Endothelial cell of umbilical vein (primary cell): Measurements from ENCODE around the gene DGKI. TPM values are rescaled to one million over a fixed set of nuclear protein-coding genes. Genes with fewer than 3 reads are reported as not detected.

Experiments
- BruUV-seq: library from RNA; stranded (reverse); fragments of 400-500 nt; replicated peaks from 2 replicates; lab custom pipeline; 2021; lab: Mats Ljungman, UMichigan
- CTCF ChIA-PET: fragments of 300-600, 350-600 bp; sonication (Branson Sonifier 250); formaldehyde crosslinking; loops from one replicate; lab custom pipeline; 2021; ENCODE audit warnings: antibody characterized with exemption, inconsistent platforms; lab: Charles Lee
- POLR2A ChIA-PET: fragments of 300-600, 350-600 bp; sonication (Branson Sonifier 250); formaldehyde crosslinking; loops from one replicate; lab custom pipeline; 2021; ENCODE audit warnings: antibody characterized with exemption, inconsistent platforms; lab: Charles Lee
- DNase-seq: peaks from one replicate; pipeline ENCODE4 v3.0.0-alpha.2; 2011; ENCODE audit warnings: low read depth, low spot score
- FAIRE-seq: peaks from 2 replicates; lab custom pipeline; 2011; peaks lifted over from hg19 to GRCh38; lab: Jason Lieb, UNC
- H2AFZ ChIP-seq: 2 replicates; pipeline ENCODE4 v1.6.0; 2012; ENCODE audit warnings: low read depth, low read length, control low read depth, inconsistent platforms
- H3K27ac ChIP-seq: 2 replicates; pipeline ENCODE4 v1.5.1; 2011; ENCODE audit warnings: low read depth, mild to moderate bottlenecking, control low read depth, low read length, moderate library complexity; ENCODE audit not compliant: insufficient read depth
- H3K27me3 ChIP-seq, 2 experiments: 2 replicates each; pipeline versions ENCODE4 v1.6.0 to v1.6.1; 2011; ENCODE audit warnings: low read length in 2 of 2, mixed read lengths in 1 of 2; ENCODE audit not compliant: control insufficient read depth in 2 of 2, insufficient read depth in 2 of 2
- H3K36me3 ChIP-seq, 2 experiments: 2 replicates in 1 of 2; 3 replicates in 1 of 2; pipeline ENCODE4 v1.5.1; 2011; ENCODE audit warnings: low read length in 2 of 2, mild to moderate bottlenecking in 1 of 2, moderate library complexity in 1 of 2; ENCODE audit not compliant: control insufficient read depth in 2 of 2, insufficient read depth in 2 of 2; ENCODE audit errors: extremely low read depth in 1 of 2
- H3K4me1 ChIP-seq: 3 replicates; pipeline ENCODE4 v1.5.1; 2011; ENCODE audit warnings: mild to moderate bottlenecking, low read length; ENCODE audit not compliant: control insufficient read depth, insufficient read depth; ENCODE audit errors: extremely low read depth
- H3K4me2 ChIP-seq: 2 replicates; pipeline ENCODE4 v1.6.1; 2011; ENCODE audit warnings: low read length, control low read depth, mixed read lengths; ENCODE audit not compliant: insufficient read depth
- H3K4me3 ChIP-seq, 3 experiments: fragments of 200-600 bp in 1 of 3; sonication (generic), shearing (Covaris generic) in 1 of 3; replicated peaks in 1 of 3; 2 replicates each; pipeline ENCODE4 v1.5.1; 2011 to 2016; ENCODE audit warnings: control low read depth in 3 of 3, low read length in 3 of 3, mild to moderate bottlenecking in 2 of 3, inconsistent platforms in 1 of 3, low read depth in 1 of 3, moderate library complexity in 1 of 3; ENCODE audit not compliant: insufficient read depth in 1 of 3
- H3K79me2 ChIP-seq: 2 replicates; pipeline ENCODE4 v1.6.0; 2012; ENCODE audit warnings: low read length, inconsistent platforms; ENCODE audit not compliant: control insufficient read depth, insufficient read depth
- H3K9ac ChIP-seq: replicated peaks from 2 replicates; pipeline ENCODE3; 2011; ENCODE audit warnings: low read length, control low read depth; ENCODE audit not compliant: insufficient read depth; ENCODE audit errors: extremely low read depth
- H3K9me1 ChIP-seq: replicated peaks from 3 replicates; pipeline ENCODE4 v1.6.0; 2011; ENCODE audit warnings: mild to moderate bottlenecking, low read length; ENCODE audit not compliant: control insufficient read depth, insufficient read depth; ENCODE audit errors: extremely low read depth
- H3K9me3 ChIP-seq: replicated peaks from 2 replicates; pipeline ENCODE4 v1.5.1; 2012; ENCODE audit warnings: low read length, inconsistent platforms; ENCODE audit not compliant: control insufficient read depth, insufficient read depth
- H4K20me1 ChIP-seq: replicated peaks from 2 replicates; pipeline ENCODE3; 2011; ENCODE audit warnings: mild to moderate bottlenecking, low read length; ENCODE audit not compliant: control insufficient read depth, insufficient read depth; ENCODE audit errors: extremely low read depth
- CTCF ChIP-seq, 2 donors: IDR thresholded peaks; 1 replicate in 1 of 2; 2 replicates in 1 of 2; pipeline ENCODE4 v1.5.1; 2011; ENCODE audit warnings: low read length in 2 of 2, mild to moderate bottlenecking in 2 of 2, moderate library complexity in 2 of 2, control low read depth in 1 of 2, inconsistent platforms in 1 of 2, low read depth in 1 of 2; ENCODE audit not compliant: insufficient read depth in 1 of 2; ENCODE audit errors: extremely low read depth in 1 of 2
- EZH2 ChIP-seq: IDR thresholded peaks from 2 replicates; pipeline ENCODE4 v1.6.1; 2012; ENCODE audit warnings: borderline replicate concordance, low read depth, mild to moderate bottlenecking, moderate library complexity, low read length, inconsistent platforms; ENCODE audit not compliant: severe bottlenecking
- FOS ChIP-seq: IDR thresholded peaks from 2 replicates; pipeline ENCODE4 v1.6.1; 2011; ENCODE audit warnings: mild to moderate bottlenecking, low read length, moderate library complexity, borderline replicate concordance; ENCODE audit not compliant: insufficient read depth
- GATA2 ChIP-seq: IDR thresholded peaks from 2 replicates; pipeline ENCODE4 v1.7.0; 2011; ENCODE audit warnings: low read depth, mild to moderate bottlenecking, moderate library complexity, mixed read lengths, low read length; ENCODE audit not compliant: insufficient read length, insufficient read depth
- JUN ChIP-seq: IDR thresholded peaks from 2 replicates; pipeline ENCODE4 v1.6.1; 2011; ENCODE audit warnings: borderline replicate concordance, low read depth; ENCODE audit not compliant: insufficient read length, insufficient read depth
- MAX ChIP-seq: IDR thresholded peaks from 2 replicates; pipeline ENCODE4 v1.6.1; 2011; ENCODE audit not compliant: insufficient read depth, insufficient read length
- MYC ChIP-seq: IDR thresholded peaks from one replicate; pipeline ENCODE4 v1.6.1; 2011; ENCODE audit warnings: mild to moderate bottlenecking, low read depth, low read length
- POLR2A ChIP-seq: IDR thresholded peaks from 2 replicates; pipeline ENCODE4 v1.6.1; 2012; ENCODE audit warnings: low read depth, mild to moderate bottlenecking, control low read depth, low read length
- POLR2AphosphoS5 ChIP-seq: IDR thresholded peaks from 2 replicates; pipeline ENCODE4 v1.6.1; 2012; ENCODE audit warnings: low read depth, mild to moderate bottlenecking, control low read depth, low read length, moderate library complexity; ENCODE audit not compliant: insufficient read depth
- dilution Hi-C: fragments of 300-500 bp; cut with MboI; formaldehyde crosslinking; loops from one replicate; pipeline ENCODE4 v1.15.0; 2019; ENCODE audit warnings: low sequenced_read_pairs; ENCODE audit not compliant: extremely low pct_ligation_motif_present
- intact Hi-C: fragments of 100-400 bp; cut with micrococcal nuclease; formaldehyde crosslinking; loops from one replicate; pipeline ENCODE4 v1.10.0; 2022
- polyA plus RNA-seq, 4 experiments: library from polyadenylated mRNA; depleted of rRNA in 3 of 4; stranded (reverse) in 3 of 4; unstranded in 1 of 4; fragments of >200 nt; gene quantifications; 2 replicates each; pipeline versions ENCODE4 v1.2.1 to v1.2.3, GENCODE V29; 2011 to 2012; ENCODE audit warnings: missing spikeins in 1 of 4
- total RNA-seq: library from RNA; stranded (reverse); gene quantifications from 2 replicates; pipeline ENCODE4 v1.2.3, GENCODE V29; 2021

Gene DGKI
- total and polyA plus RNA-seq, 2 donors (not counting 3 experiments of a cell fraction or from before 2014, with no cell fraction given), result 0.11 to 0.51 TPM

GRCh38 chr7:137618748-137619147, 228.0 kb downstream of the DGKI start:
- CTCF ChIA-PET, result no interaction called here
- no peak overlapping the region for H3K27ac ChIP-seq
- H3K79me2 ChIP-seq, result no peaks in the 10 kb centered on the region
- no peak overlapping the region for H2AFZ ChIP-seq
- H3K4me2 ChIP-seq, result no peak overlapping the region
- DNase-seq, result no peak
- no peaks in the 10 kb centered on the region for H4K20me1 ChIP-seq
- H3K27me3 ChIP-seq, result no peaks in the 10 kb centered on the region
- no peaks in the 10 kb centered on the region for H3K9me3 ChIP-seq
- H3K4me3 ChIP-seq, result no peak overlapping the region
- dilution Hi-C loops (no loop called here), intact Hi-C loops (no loop called here)
- BruUV-seq, result no TSS peak
- H3K4me1 ChIP-seq, result no peaks in the 10 kb centered on the region
- no peak overlapping the region for H3K9ac ChIP-seq
- no peaks in the 10 kb centered on the region for H3K36me3 ChIP-seq
- no peak for FAIRE-seq
- no peaks in the 10 kb centered on the region for H3K9me1 ChIP-seq
- POLR2A ChIA-PET, result no interaction called here
- TF ChIP-seq CTCF (IDR thresholded peaks at IDR 0.05; ENCODE audit: extremely low read depth in 1 of 2, insufficient read depth in 1 of 2, low read depth in 1 of 2, low read length in 2 of 2), result no peak
- TF ChIP-seq POLR2A, result no peak
- no peak for TF ChIP-seq JUN
- no peak for TF ChIP-seq MYC
- no peak for TF ChIP-seq POLR2AphosphoS5
- TF ChIP-seq GATA2, result no peak
- TF ChIP-seq MAX, result no peak
- TF ChIP-seq FOS, result no peak
- TF ChIP-seq EZH2, result no peak
